ENCODE results near the gene TLR1. TPM values are rescaled to one million over a fixed set of nuclear protein-coding genes. Genes with fewer than 3 reads are reported as not detected.

TLR1 gene
- total RNA-seq, 1 donor from 2014 or later, result 35.3 TPM

DNA sequence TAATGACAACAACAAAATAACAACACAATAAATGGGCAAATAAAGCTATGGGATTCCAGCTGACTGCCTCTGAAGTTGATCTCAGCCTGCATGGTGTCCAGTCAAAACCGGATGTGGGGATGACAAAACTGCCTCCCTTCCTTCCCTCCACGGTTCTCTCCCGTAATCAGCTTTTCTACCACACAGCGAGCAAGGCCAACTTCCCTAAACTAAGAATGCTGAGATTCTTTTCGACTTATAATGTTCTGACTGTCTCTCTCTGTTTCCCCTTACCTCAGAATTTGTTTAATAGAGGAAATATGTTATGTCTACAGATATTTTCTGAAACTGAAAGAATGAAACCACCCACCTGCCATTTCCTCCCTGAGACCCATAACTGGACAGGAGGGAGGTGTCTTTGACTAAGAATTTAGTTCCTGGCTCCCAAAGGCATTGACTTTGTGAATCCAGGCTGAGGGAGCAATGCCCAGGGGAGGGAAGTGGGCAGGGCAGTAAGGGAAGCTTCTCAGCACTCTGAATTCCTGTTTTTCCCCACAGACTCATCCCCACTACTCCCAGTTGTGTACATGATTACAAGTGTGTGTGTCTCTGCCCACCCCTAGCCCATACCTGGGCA lies 1.0 kb upstream of the TLR1 start:
- Histone ChIP-seq H3K36me3 (peaks cover 2% of the 10 kb centered on the region), H3K4me3 (peak overlapping the region; percentile 51), H3K4me1 (peaks cover 15% of the 10 kb centered on the region), H3K27me3 (ENCODE audit: low read depth) (no peaks in the 10 kb centered on the region), H3K9me3 (no peaks in the 10 kb centered on the region), H3K27ac (peak overlapping the region; percentile 80)
- peak; percentile 57 for DNase-seq
- ATAC-seq, result peak; percentile 84 to 86
- TF ChIP-seq, protein P1, sequence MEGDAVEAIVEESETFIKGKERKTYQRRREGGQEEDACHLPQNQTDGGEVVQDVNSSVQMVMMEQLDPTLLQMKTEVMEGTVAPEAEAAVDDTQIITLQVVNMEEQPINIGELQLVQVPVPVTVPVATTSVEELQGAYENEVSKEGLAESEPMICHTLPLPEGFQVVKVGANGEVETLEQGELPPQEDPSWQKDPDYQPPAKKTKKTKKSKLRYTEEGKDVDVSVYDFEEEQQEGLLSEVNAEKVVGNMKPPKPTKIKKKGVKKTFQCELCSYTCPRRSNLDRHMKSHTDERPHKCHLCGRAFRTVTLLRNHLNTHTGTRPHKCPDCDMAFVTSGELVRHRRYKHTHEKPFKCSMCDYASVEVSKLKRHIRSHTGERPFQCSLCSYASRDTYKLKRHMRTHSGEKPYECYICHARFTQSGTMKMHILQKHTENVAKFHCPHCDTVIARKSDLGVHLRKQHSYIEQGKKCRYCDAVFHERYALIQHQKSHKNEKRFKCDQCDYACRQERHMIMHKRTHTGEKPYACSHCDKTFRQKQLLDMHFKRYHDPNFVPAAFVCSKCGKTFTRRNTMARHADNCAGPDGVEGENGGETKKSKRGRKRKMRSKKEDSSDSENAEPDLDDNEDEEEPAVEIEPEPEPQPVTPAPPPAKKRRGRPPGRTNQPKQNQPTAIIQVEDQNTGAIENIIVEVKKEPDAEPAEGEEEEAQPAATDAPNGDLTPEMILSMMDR (IDR thresholded peaks at IDR 0.05), result no peak
- intact Hi-C loops (cut with DNase I), result no loop called here

DNA sequence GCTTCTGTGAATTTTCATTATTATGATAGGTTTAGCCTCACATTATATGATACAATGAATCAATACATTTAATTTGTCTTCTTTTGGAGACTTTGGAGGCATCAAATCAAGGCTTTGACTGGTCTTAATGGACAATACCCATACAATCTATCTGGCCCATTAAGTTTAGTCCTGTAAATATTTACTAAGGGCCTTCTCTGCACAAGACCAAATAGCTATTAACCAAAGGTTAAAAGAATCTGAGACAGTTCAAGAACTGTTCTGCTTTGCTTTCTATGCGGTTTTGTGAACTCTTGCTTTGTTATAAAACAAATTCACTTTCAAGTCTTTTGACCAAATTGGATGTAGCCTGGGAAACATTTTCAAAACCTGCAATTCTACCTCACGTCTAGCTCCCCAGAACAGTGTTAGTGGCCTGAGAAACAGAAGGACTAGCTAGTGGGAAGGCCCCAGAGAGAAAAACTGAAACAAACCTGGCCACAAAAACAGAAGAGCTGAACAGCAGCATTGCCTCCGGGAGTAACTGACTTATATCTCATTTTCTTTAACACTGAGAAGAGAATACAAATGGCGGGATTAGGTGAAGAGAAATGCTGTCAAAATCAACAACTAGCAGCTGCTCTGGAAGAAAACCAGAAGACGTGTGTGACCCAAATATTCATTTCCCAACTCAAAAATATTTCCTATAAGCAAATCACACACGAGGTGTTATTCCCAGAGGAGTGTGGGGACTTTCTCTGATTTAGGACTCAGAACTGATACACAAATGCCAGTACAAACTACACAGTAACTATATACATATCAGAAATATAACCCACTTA lies 548 bp downstream of the TLR1 start:
- intact Hi-C loops (cut with DNase I), result no loop called here
- ATAC-seq, result peak; percentile 5 to 48
- H3K27ac ChIP-seq, result peak overlapping the region; percentile 80
- H3K9me3 ChIP-seq, result no peaks in the 10 kb centered on the region
- peaks cover 17% of the 10 kb centered on the region for H3K36me3 ChIP-seq
- TF ChIP-seq, protein P1 (IDR thresholded peaks at IDR 0.05), result no peak
- peak overlapping the region; percentile 51 for H3K4me3 ChIP-seq
- H3K27me3 ChIP-seq (ENCODE audit: low read depth), result no peaks in the 10 kb centered on the region
- no peak for DNase-seq
- H3K4me1 ChIP-seq, result peaks cover 15% of the 10 kb centered on the region

GRCh38 chr4:38802561-38803355 lies 1.8 kb downstream of the TLR1 start:
- no peak for DNase-seq
- intact Hi-C loops (cut with DNase I), result no loop called here
- peak overlapping the region; percentile 51 for H3K4me3 ChIP-seq

GRCh38 chr4:38800961-38801450 lies 3.6 kb downstream of the TLR1 start:
- intact Hi-C loops (cut with DNase I), result no loop called here
- Histone ChIP-seq H3K4me1 (peaks cover 13% of the 10 kb centered on the region), H3K4me3 (no peak overlapping the region), H3K27me3 (ENCODE audit: low read depth) (no peaks in the 10 kb centered on the region), H3K9me3 (no peaks in the 10 kb centered on the region), H3K36me3 (peaks cover 30% of the 10 kb centered on the region), H3K27ac (no peak overlapping the region)
- ATAC-seq (no peak), DNase-seq (no peak)
- TF ChIP-seq, protein P1 (IDR thresholded peaks at IDR 0.05), result no peak

More at GRCh38 chr4:38802561-38803355, 1.8 kb downstream of the TLR1 start:
- H3K27me3 ChIP-seq (ENCODE audit: low read depth), result no peaks in the 10 kb centered on the region
- H3K36me3 ChIP-seq, result peaks cover 30% of the 10 kb centered on the region
- no peaks in the 10 kb centered on the region for H3K9me3 ChIP-seq
- peaks cover 15% of the 10 kb centered on the region for H3K4me1 ChIP-seq
- H3K27ac ChIP-seq, result no peak overlapping the region
- TF ChIP-seq, protein P1 (IDR thresholded peaks at IDR 0.05), result no peak
- no peak for ATAC-seq

DNA sequence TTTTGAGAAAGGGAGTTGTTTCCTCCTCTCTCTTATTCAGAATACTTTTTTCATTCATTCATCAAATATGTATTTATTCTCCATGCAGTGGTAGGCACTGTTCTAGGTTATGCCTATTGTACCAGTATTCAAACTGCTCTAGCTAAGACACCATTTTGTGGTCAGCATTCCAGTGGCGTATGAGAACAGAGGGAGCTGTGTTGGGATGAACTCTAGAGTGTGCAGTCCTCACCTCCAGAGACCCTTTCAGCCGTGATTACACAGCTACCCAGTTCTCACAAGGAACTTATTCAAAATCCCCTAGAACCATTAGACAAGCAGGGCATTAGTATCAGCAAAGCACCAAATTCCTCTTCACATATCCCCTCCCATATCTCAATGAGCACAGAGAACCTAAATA lies 4.2 kb downstream of the TLR1 start:
- Histone ChIP-seq H3K4me3 (no peak overlapping the region), H3K4me1 (peaks cover 6% of the 10 kb centered on the region), H3K27ac (no peak overlapping the region), H3K27me3 (ENCODE audit: low read depth) (no peaks in the 10 kb centered on the region), H3K36me3 (peaks cover 30% of the 10 kb centered on the region), H3K9me3 (no peaks in the 10 kb centered on the region)
- ATAC-seq (no peak), DNase-seq (no peak)
- intact Hi-C loops (cut with DNase I), result no loop called here
- TF ChIP-seq, protein P1 (IDR thresholded peaks at IDR 0.05), result no peak

Measured in lower lobe of right lung (tissue), 2 donors.